NCI-H2107 treated with DMSO at 0.1 percent for 48 hours (cell line): ENCODE results near the gene CITED1.

Experiments used
- DNase-seq: peaks from one replicate; lab custom pipeline; 2025; ENCODE audit not compliant: unreplicated experiment; lab: John Stamatoyannopoulos, UW

Gene CITED1

GRCh38 chrX:72308566-72309296 lies 3.0 kb upstream of the CITED1 start:
- no peak for DNase-seq

GRCh38 chrX:72308209-72308565 lies 2.5 kb upstream of the CITED1 start:
- no peak for DNase-seq

- DNase-seq, result no peak
These were observed 1.9 kb upstream of the CITED1 start for GRCh38 chrX:72307646-72308051.

- peak; percentile 35 for DNase-seq
These were observed 1.3 kb upstream of the CITED1 start for GRCh38 chrX:72306851-72307645.

- no peak for DNase-seq
These were observed 529 bp upstream of the CITED1 start for GRCh38 chrX:72306085-72306801.

- DNase-seq, result no peak
These were observed 837 bp downstream of the CITED1 start for GRCh38 chrX:72304877-72305276.

GRCh38 chrX:72301781-72302180 lies 3.9 kb downstream of the CITED1 start:
- DNase-seq, result no peak

- no peak for DNase-seq
These were observed 5.7 kb downstream of the CITED1 start for GRCh38 chrX:72299891-72300630.

- no peak for DNase-seq
These were observed 7.6 kb downstream of the CITED1 start for GRCh38 chrX:72297953-72298730.

- DNase-seq, result no peak
These were observed 8.7 kb downstream of the CITED1 start for GRCh38 chrX:72296991-72297390.

- DNase-seq, result no peak
These were observed 10.0 kb downstream of the CITED1 start for GRCh38 chrX:72295745-72296144.

- DNase-seq, result no peak
These were observed 11.2 kb downstream of the CITED1 start for GRCh38 chrX:72294497-72294896.

- DNase-seq, result no peak
These were observed 23.4 kb downstream of the CITED1 start for GRCh38 chrX:72282302-72282701.

GRCh38 chrX:72280321-72280845 lies 25.3 kb downstream of the CITED1 start:
- DNase-seq, result no peak

GRCh38 chrX:72276478-72276953 lies 29.2 kb downstream of the CITED1 start:
- DNase-seq, result no peak

- DNase-seq, result no peak
These were observed 31.2 kb downstream of the CITED1 start for GRCh38 chrX:72274526-72274925.

- DNase-seq, result no peak
These were observed 32.0 kb downstream of the CITED1 start for GRCh38 chrX:72273718-72274117.

GRCh38 chrX:72272868-72273267 lies 32.8 kb downstream of the CITED1 start:
- no peak for DNase-seq

- DNase-seq, result no peak
These were observed 33.9 kb downstream of the CITED1 start for GRCh38 chrX:72271812-72272211.
